GM10248 (cell line): ENCODE data around the gene OR1K1.

Source experiments
- CTCF ChIA-PET: fragments of 300-600 bp; sonication (Branson Sonifier 250); formaldehyde crosslinking; extraction: SDS; loops from one replicate; lab custom pipeline; 2021; ENCODE audit warnings: antibody characterized with exemption; lab: Yijun Ruan, JAX
- POLR2A ChIA-PET: fragments of 350-650 bp; sonication (Branson Sonifier 250); formaldehyde crosslinking; extraction: SDS; loops from one replicate; lab custom pipeline; 2020; ENCODE audit warnings: antibody characterized with exemption; lab: Yijun Ruan, JAX
- DNase-seq: peaks from one replicate; pipeline ENCODE4 v3.0.0; 2012; ENCODE audit errors: extremely low spot score
- TF ChIP-seq, protein P1 (sequence below): IDR thresholded peaks from 2 replicates; pipeline ENCODE4 v1.5.1; 2012; ENCODE audit warnings: mild to moderate bottlenecking, low read depth; ENCODE audit errors: extremely low read depth, missing control alignments, control extremely low read depth

The OR1K1 gene

GRCh38 chr9:122780026-122780425, 19.9 kb upstream of the OR1K1 start:
- ChIA-PET POLR2A (no interaction called here), CTCF (no interaction called here)
- TF ChIP-seq, protein P1, sequence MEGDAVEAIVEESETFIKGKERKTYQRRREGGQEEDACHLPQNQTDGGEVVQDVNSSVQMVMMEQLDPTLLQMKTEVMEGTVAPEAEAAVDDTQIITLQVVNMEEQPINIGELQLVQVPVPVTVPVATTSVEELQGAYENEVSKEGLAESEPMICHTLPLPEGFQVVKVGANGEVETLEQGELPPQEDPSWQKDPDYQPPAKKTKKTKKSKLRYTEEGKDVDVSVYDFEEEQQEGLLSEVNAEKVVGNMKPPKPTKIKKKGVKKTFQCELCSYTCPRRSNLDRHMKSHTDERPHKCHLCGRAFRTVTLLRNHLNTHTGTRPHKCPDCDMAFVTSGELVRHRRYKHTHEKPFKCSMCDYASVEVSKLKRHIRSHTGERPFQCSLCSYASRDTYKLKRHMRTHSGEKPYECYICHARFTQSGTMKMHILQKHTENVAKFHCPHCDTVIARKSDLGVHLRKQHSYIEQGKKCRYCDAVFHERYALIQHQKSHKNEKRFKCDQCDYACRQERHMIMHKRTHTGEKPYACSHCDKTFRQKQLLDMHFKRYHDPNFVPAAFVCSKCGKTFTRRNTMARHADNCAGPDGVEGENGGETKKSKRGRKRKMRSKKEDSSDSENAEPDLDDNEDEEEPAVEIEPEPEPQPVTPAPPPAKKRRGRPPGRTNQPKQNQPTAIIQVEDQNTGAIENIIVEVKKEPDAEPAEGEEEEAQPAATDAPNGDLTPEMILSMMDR, result no peak
- no peak for DNase-seq

- TF ChIP-seq, protein P1, result no peak
- ChIA-PET CTCF (no interaction called here), POLR2A (no interaction called here)
- no peak for DNase-seq
Observed at GRCh38 chr9:122781671-122782070, 18.3 kb upstream of the OR1K1 start.

DNA sequence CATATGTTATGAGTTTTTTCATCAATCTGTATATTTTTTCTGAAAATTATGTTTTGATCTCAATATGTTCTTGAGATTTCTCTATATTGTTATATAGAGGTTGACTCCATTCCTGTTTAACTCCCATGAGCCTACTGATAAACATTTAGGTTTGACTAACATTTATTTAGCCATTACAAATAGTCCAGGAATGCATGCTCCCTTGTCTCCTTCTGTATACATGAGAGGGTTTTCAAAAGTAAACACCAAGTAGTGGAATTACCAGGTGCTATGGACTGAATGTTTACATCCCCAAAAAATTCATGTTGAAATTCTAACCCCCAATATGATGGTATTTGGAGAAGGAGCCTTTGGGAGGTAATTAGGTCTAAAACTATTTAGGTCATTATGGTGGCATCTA, 14.7 kb upstream of the OR1K1 start:
- TF ChIP-seq, protein P1, result no peak
- ChIA-PET CTCF (interaction anchor here (0.7 to 1.3 kb wide), 3 partner anchors 25 to 435 kb away, joined by 3 read pairs; no protein-coding TSS in a partner anchor), POLR2A (no interaction called here)
- no peak for DNase-seq

- POLR2A ChIA-PET, result no interaction called here
- no peak for DNase-seq
- TF ChIP-seq, protein P1, result no peak
- CTCF ChIA-PET, result interaction anchor here (0.6 to 1.3 kb wide), 3 partner anchors 9 to 436 kb away, joined by 3 read pairs; no protein-coding TSS in a partner anchor
Observed at GRCh38 chr9:122786338-122786737, 13.6 kb upstream of the OR1K1 start.

DNA sequence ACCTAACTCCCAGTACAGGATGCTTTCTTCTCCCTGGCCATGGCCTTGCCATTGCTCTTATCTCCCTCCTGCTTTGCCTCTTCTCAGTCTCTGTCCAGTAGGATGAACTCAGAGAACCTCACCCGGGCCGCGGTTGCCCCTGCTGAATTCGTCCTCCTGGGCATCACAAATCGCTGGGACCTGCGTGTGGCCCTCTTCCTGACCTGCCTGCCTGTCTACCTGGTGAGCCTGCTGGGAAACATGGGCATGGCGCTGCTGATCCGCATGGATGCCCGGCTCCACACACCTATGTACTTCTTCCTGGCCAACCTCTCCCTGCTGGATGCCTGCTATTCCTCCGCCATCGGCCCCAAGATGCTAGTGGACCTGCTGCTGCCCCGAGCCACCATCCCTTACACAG, 11.1 kb upstream of the OR1K1 start, which contains the start of gene OR5C1:
Gene OR5C1, plus strand, starts transcription at position 103 of the 400 bp plus-strand sequence. Its CDS starts 0 bp downstream, at position 103.
- ChIA-PET CTCF (no interaction called here), POLR2A (no interaction called here)
- TF ChIP-seq, protein P1, result no peak
- no peak for DNase-seq

DNA sequence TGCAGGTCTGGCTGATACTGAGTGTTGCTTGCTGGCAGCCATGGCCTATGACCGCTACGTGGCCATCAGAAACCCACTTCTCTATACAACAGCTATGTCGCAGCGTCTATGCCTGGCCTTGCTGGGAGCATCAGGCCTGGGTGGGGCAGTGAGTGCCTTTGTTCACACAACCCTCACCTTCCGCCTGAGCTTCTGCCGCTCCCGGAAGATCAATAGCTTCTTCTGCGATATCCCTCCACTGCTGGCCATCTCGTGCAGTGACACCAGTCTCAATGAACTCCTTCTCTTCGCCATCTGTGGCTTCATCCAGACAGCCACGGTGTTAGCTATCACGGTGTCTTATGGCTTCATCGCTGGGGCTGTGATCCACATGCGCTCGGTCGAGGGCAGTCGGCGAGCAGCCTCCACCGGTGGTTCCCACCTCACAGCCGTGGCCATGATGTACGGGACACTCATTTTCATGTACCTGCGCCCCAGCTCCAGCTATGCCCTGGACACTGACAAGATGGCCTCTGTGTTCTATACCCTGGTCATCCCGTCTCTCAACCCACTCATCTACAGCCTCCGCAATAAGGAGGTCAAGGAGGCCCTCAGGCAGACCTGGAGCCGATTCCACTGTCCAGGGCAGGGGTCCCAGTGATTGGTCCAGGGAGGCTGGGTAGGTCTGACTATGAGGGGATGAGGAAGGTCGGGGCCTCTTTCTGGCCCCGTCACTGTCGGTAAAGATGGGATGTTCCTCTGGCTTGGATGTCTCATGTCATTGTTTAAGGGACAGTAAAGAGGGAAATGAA, 10.5 kb upstream of the OR1K1 start:
- no peak for DNase-seq
- ChIA-PET POLR2A (no interaction called here), CTCF (no interaction called here)
- TF ChIP-seq, protein P1, result no peak
